GM18858 (cell line): ENCODE data around the gene B4GAT1.
"Not testable (repeated sequence)": the region's sequence is repeated elsewhere in the genome, so short reads cannot be mapped to it uniquely, and the experiment has no call there.

Experiments
- ATAC-seq: cut with Tn5 transposase; IDR thresholded peaks from one replicate; pipeline ENCODE4 v1.9.1; 2021; ENCODE audit not compliant: unreplicated experiment

The B4GAT1 gene

GRCh38 chr11:66311965-66312548 lies 35.4 kb downstream of the B4GAT1 start:
- ATAC-seq = peak; percentile 47

- no peak for ATAC-seq
Measured at GRCh38 chr11:66311470-66311964, 35.9 kb downstream of the B4GAT1 start.

- not testable (repeated sequence) for ATAC-seq
Measured at GRCh38 chr11:66310803-66311440, 36.5 kb downstream of the B4GAT1 start.

- no peak for ATAC-seq
Measured at GRCh38 chr11:66310324-66310723, 37.1 kb downstream of the B4GAT1 start.

GRCh38 chr11:66309475-66309874 lies 38.0 kb downstream of the B4GAT1 start:
- no peak for ATAC-seq

GRCh38 chr11:66302656-66303055 lies 44.8 kb downstream of the B4GAT1 start:
- no peak for ATAC-seq

GRCh38 chr11:66299186-66299585 lies 48.2 kb downstream of the B4GAT1 start:
- ATAC-seq = no peak

- no peak for ATAC-seq
Measured at GRCh38 chr11:66297610-66298009, 49.8 kb downstream of the B4GAT1 start.
